MCF 10A (cell line): ENCODE data around the gene TNS3. TPM values are rescaled to one million over a fixed set of nuclear protein-coding genes. Genes with fewer than 3 reads are reported as not detected.

Experiments used
- BruUV-seq: library from RNA; stranded (reverse); fragments of 400-500 nt; replicated peaks from 2 replicates; lab custom pipeline; 2021; lab: Mats Ljungman, UMichigan
- CTCF ChIA-PET: fragments of 300-600 bp; sonication (Branson Sonifier 250); formaldehyde crosslinking; extraction: SDS; loops from one replicate; lab custom pipeline; 2021; ENCODE audit warnings: antibody characterized with exemption, inconsistent platforms; lab: Yijun Ruan, JAX
- POLR2A ChIA-PET: fragments of 300-600, 350-650 bp; sonication (Branson Sonifier 250); formaldehyde crosslinking; extraction: SDS; loops from one replicate; lab custom pipeline; 2020; ENCODE audit warnings: antibody characterized with exemption, inconsistent platforms; lab: Yijun Ruan, JAX
- DNase-seq: peaks from one replicate; pipeline ENCODE4 v3.0.0-alpha.2; 2018; ENCODE audit not compliant: unreplicated experiment
- H3K27ac Mint-ChIP-seq: one replicate; pipeline ENCODE4 v1.8.0; 2022; ENCODE audit warnings: mild to moderate bottlenecking, low read depth, mixed read lengths; ENCODE audit not compliant: unreplicated experiment
- H3K27me3 Mint-ChIP-seq: one replicate; pipeline ENCODE4 v1.8.0; 2022; ENCODE audit warnings: mixed read lengths; ENCODE audit not compliant: insufficient read depth, unreplicated experiment
- H3K36me3 Mint-ChIP-seq: one replicate; pipeline ENCODE4 v1.8.0; 2022; ENCODE audit warnings: mild to moderate bottlenecking, moderate library complexity, mixed read lengths; ENCODE audit not compliant: insufficient read depth, unreplicated experiment
- H3K4me1 Mint-ChIP-seq: one replicate; pipeline ENCODE4 v1.8.0; 2022; ENCODE audit warnings: mixed read lengths; ENCODE audit not compliant: insufficient read depth, unreplicated experiment
- H3K4me3 Mint-ChIP-seq: one replicate; pipeline ENCODE4 v1.8.0; 2022; ENCODE audit warnings: mild to moderate bottlenecking, moderate library complexity, mixed read lengths; ENCODE audit not compliant: unreplicated experiment
- H3K9me3 Mint-ChIP-seq: one replicate; pipeline ENCODE4 v1.8.0; 2022; ENCODE audit warnings: mixed read lengths; ENCODE audit not compliant: unreplicated experiment
- CTCF ChIP-seq: fragments of 200-600 bp; IDR thresholded peaks from one replicate; pipeline ENCODE4 v1.8.0; 2022; ENCODE audit warnings: antibody characterized with exemption, mild to moderate bottlenecking; ENCODE audit not compliant: unreplicated experiment
- intact Hi-C: fragments of 100-400 bp; cut with micrococcal nuclease; formaldehyde crosslinking; loops from 2 replicates; pipeline ENCODE4 v1.14.1; 2022
- total RNA-seq: library from RNA; stranded (reverse); gene quantifications from 2 replicates; pipeline ENCODE4 v1.2.3, GENCODE V29; 2022

Gene TNS3
- total RNA-seq, 1 experiment from 2014 or later, result 30.1 TPM

- H3K27me3 Mint-ChIP-seq, result no peaks in the 10 kb centered on the region
- H3K27ac Mint-ChIP-seq, result no peak overlapping the region
- no peak overlapping the region for H3K4me3 Mint-ChIP-seq
- peaks cover 32% of the 10 kb centered on the region for H3K36me3 Mint-ChIP-seq
- POLR2A ChIA-PET, result interaction anchor here (0.6 kb wide), 1 partner anchor 23 kb away, joined by 4 read pairs; no protein-coding TSS in a partner anchor
- BruUV-seq, result no TSS peak
- no peak for TF ChIP-seq CTCF
- H3K9me3 Mint-ChIP-seq, result peaks cover 7% of the 10 kb centered on the region
- no peak for DNase-seq
- H3K4me1 Mint-ChIP-seq, result no peaks in the 10 kb centered on the region
- CTCF ChIA-PET, result no interaction called here
- intact Hi-C loops, result no loop called here
Observed at GRCh38 chr7:47310020-47310419, 271.9 kb downstream of the TNS3 start.

GRCh38 chr7:47308808-47309207 is 273.1 kb downstream of the TNS3 start:
- no peak overlapping the region for H3K27ac Mint-ChIP-seq
- no TSS peak for BruUV-seq
- no peak overlapping the region for H3K4me3 Mint-ChIP-seq
- ChIA-PET CTCF (no interaction called here), POLR2A (no interaction called here)
- intact Hi-C loops, result no loop called here
- DNase-seq, result no peak
- H3K9me3 Mint-ChIP-seq, result peaks cover 7% of the 10 kb centered on the region
- TF ChIP-seq CTCF, result no peak
- no peaks in the 10 kb centered on the region for H3K27me3 Mint-ChIP-seq
- no peaks in the 10 kb centered on the region for H3K4me1 Mint-ChIP-seq
- peaks cover 41% of the 10 kb centered on the region for H3K36me3 Mint-ChIP-seq

- H3K36me3 Mint-ChIP-seq, result peaks cover 39% of the 10 kb centered on the region
- H3K27ac Mint-ChIP-seq, result no peak overlapping the region
- H3K27me3 Mint-ChIP-seq, result no peaks in the 10 kb centered on the region
- no peak overlapping the region for H3K4me3 Mint-ChIP-seq
- no peak for TF ChIP-seq CTCF
- POLR2A ChIA-PET, result no interaction called here
- no TSS peak for BruUV-seq
- intact Hi-C loops, result no loop called here
- no peaks in the 10 kb centered on the region for H3K4me1 Mint-ChIP-seq
- DNase-seq, result no peak
- CTCF ChIA-PET, result interaction anchor here (1.1 kb wide), 1 partner anchor 41 kb away, joined by 5 read pairs; no protein-coding TSS in a partner anchor
- H3K9me3 Mint-ChIP-seq, result peaks cover 7% of the 10 kb centered on the region
Observed at GRCh38 chr7:47307311-47307710, 274.6 kb downstream of the TNS3 start.

- Mint-ChIP-seq H3K27me3 (no peaks in the 10 kb centered on the region), H3K9me3 (no peaks in the 10 kb centered on the region), H3K4me1 (no peaks in the 10 kb centered on the region), H3K36me3 (peaks cover 53% of the 10 kb centered on the region), H3K4me3 (no peak overlapping the region), H3K27ac (no peak overlapping the region)
- ChIA-PET CTCF (interaction anchor here (0.6 kb wide), 1 partner anchor 30 kb away, joined by 3 read pairs; no protein-coding TSS in a partner anchor), POLR2A (interaction anchor here (0.6 kb wide), 1 partner anchor 9 kb away, joined by 3 read pairs; no protein-coding TSS in a partner anchor)
- no peak for DNase-seq
- no peak for TF ChIP-seq CTCF
- no TSS peak for BruUV-seq
- intact Hi-C loops, result no loop called here
Observed at GRCh38 chr7:47304727-47305719, 276.9 kb downstream of the TNS3 start.
